GM12878 (cell line): ENCODE data around the gene ANAPC5. TPM values are rescaled to one million over a fixed set of nuclear protein-coding genes. Genes with fewer than 3 reads are reported as not detected.

ENCODE experiments used
- ATAC-seq: fragments of 200-7000 bp; cut with Tn5 transposase; 3 replicates; pipeline ENCODE4 v1.9.1; 2020; ENCODE audit warnings: mild to moderate bottlenecking, moderate library complexity
- BruUV-seq: library from RNA; stranded (reverse); fragments of 400-500 nt; replicated peaks from 2 replicates; lab custom pipeline; 2021; lab: Mats Ljungman, UMichigan
- CTCF ChIA-PET: fragments of 300-600 bp; sonication (Branson Sonifier 250); formaldehyde crosslinking; extraction: SDS; loops from one replicate; lab custom pipeline; 2021; ENCODE audit warnings: inconsistent platforms; lab: Yijun Ruan, JAX
- POLR2A ChIA-PET: fragments of 350-600 bp; formaldehyde crosslinking; extraction: SDS; loops from one replicate; lab custom pipeline; 2021; ENCODE audit warnings: inconsistent platforms; lab: Charles Lee
- RAD21 ChIA-PET: fragments of 300-600 bp; sonication (Branson Sonifier 250); formaldehyde crosslinking; loops from one replicate; lab custom pipeline; 2023; ENCODE audit warnings: antibody characterized with exemption; ENCODE audit not compliant: unreplicated experiment; lab: Charles Lee
- SMC1A ChIA-PET: fragments of 300-600 bp; sonication (Branson Sonifier 250); formaldehyde crosslinking; loops from one replicate; lab custom pipeline; 2023; ENCODE audit not compliant: unreplicated experiment, uncharacterized antibody; lab: Charles Lee
- DNase-seq: peaks from one replicate; pipeline ENCODE4 v3.0.0-alpha.2; 2011; ENCODE audit warnings: low read depth, low spot score
- FAIRE-seq: peaks from 3 replicates; lab custom pipeline; 2011; peaks lifted over from hg19 to GRCh38; lab: Jason Lieb, UNC
- H2AFZ ChIP-seq: 2 replicates; pipeline ENCODE4 v1.6.0; 2011; ENCODE audit warnings: low read depth, low read length, control low read depth; ENCODE audit not compliant: control insufficient read depth
- H3K27ac ChIP-seq: 2 replicates; pipeline ENCODE4 v1.5.1; 2011; ENCODE audit warnings: control low read depth; ENCODE audit not compliant: control insufficient read depth, insufficient read depth
- H3K27me3 ChIP-seq, 2 experiments: replicated peaks in 1 of 2; 2 replicates each; pipeline versions ENCODE4 v1.6.0 to v1.6.1; 2011; ENCODE audit warnings: low read length in 1 of 2; ENCODE audit not compliant: control insufficient read depth in 2 of 2, insufficient read depth in 2 of 2
- H3K36me3 ChIP-seq, 2 experiments: 2 replicates each; pipeline ENCODE4 v1.5.1; 2011; ENCODE audit warnings: low read length in 1 of 2; ENCODE audit not compliant: control insufficient read depth in 2 of 2, insufficient read depth in 2 of 2
- H3K4me1 ChIP-seq: 2 replicates; pipeline ENCODE4 v1.6.1; 2011; ENCODE audit warnings: mild to moderate bottlenecking, low read length, moderate library complexity, mixed read lengths; ENCODE audit not compliant: control insufficient read depth, insufficient read depth
- H3K4me2 ChIP-seq: 2 replicates; pipeline ENCODE4 v1.6.0; 2011; ENCODE audit warnings: control low read depth; ENCODE audit not compliant: control insufficient read depth, insufficient read depth
- H3K4me3 ChIP-seq: fragments of 200-600 bp; sonication (generic); 2 replicates; pipeline ENCODE4 v1.5.1; 2016
- H3K79me2 ChIP-seq: 2 replicates; pipeline ENCODE4 v1.6.0; 2011; ENCODE audit warnings: low read length; ENCODE audit not compliant: control insufficient read depth, insufficient read depth
- H3K9ac ChIP-seq: 2 replicates; pipeline ENCODE4 v1.8.0; 2011; ENCODE audit warnings: low read length, control low read depth, mixed read lengths; ENCODE audit not compliant: control insufficient read depth, insufficient read depth
- H3K9me3 ChIP-seq: replicated peaks from 3 replicates; pipeline ENCODE4 v1.5.1; 2011; ENCODE audit warnings: mild to moderate bottlenecking, low read length; ENCODE audit not compliant: control insufficient read depth, insufficient read depth
- H4K20me1 ChIP-seq: 2 replicates; pipeline ENCODE4 v1.6.0; 2011; ENCODE audit not compliant: control insufficient read depth, insufficient read depth
- GABPA ChIP-seq: IDR thresholded peaks from 2 replicates; pipeline ENCODE4 v1.6.1; 2014; ENCODE audit warnings: antibody characterized with exemption, low read depth, mild to moderate bottlenecking, inconsistent platforms
- KLF5 ChIP-seq: fragments of 450-650 bp; IDR thresholded peaks from 2 replicates; pipeline ENCODE4 v1.6.1; 2014; ENCODE audit warnings: mild to moderate bottlenecking; ENCODE audit not compliant: partially characterized antibody
- MEF2B ChIP-seq: fragments of 450-650 bp; IDR thresholded peaks from 2 replicates; pipeline ENCODE4 v1.6.1; 2018; ENCODE audit warnings: mild to moderate bottlenecking, moderate library complexity; ENCODE audit not compliant: partially characterized antibody, poor library complexity, severe bottlenecking
- MTA2 ChIP-seq: fragments of 450-650 bp; IDR thresholded peaks from 2 replicates; pipeline ENCODE4 v1.6.1; 2016; ENCODE audit warnings: low read depth, mild to moderate bottlenecking, moderate library complexity
- RAD21 ChIP-seq: IDR thresholded peaks from 2 replicates; pipeline ENCODE4 v1.6.1; 2011; ENCODE audit warnings: mild to moderate bottlenecking, low read depth, low read length, moderate library complexity; ENCODE audit not compliant: insufficient read depth
- RUNX3 ChIP-seq: IDR thresholded peaks from 2 replicates; pipeline ENCODE4 v1.6.1; 2012; ENCODE audit warnings: low read length, inconsistent platforms
- SMC3 ChIP-seq: IDR thresholded peaks from 2 replicates; pipeline ENCODE4 v1.6.1; 2011; ENCODE audit warnings: low read length, improper control_type of control experiment, borderline replicate concordance
- ZNF592 ChIP-seq: fragments of 450-650 bp; IDR thresholded peaks from 2 replicates; pipeline ENCODE4 v1.6.1; 2017; ENCODE audit warnings: mild to moderate bottlenecking, moderate library complexity
- ZSCAN29 ChIP-seq: fragments of 450-650 bp; IDR thresholded peaks from 2 replicates; pipeline ENCODE4 v1.6.1; 2017; ENCODE audit warnings: mild to moderate bottlenecking, moderate library complexity
- WGBS: methylation state at CpG from one replicate; pipeline ENCODE4 v1.1.6; 2016; ENCODE audit warnings: low lambda C conversion rate; ENCODE audit not compliant: insufficient replicate concordance, insufficient coverage; ENCODE audit errors: missing lambda C conversion rate; 5-methylcytosine and 5-hydroxymethylcytosine counted together
- in situ Hi-C: fragments of 300-500 bp; cut with MboI; formaldehyde crosslinking; loops from 9 replicates; pipeline ENCODE4 v1.14.3; 2018; ENCODE audit warnings: mixed read lengths
- intact Hi-C: fragments of 100-400 bp; cut with micrococcal nuclease; formaldehyde crosslinking; loops from one replicate; pipeline ENCODE4 v1.14.2; 2022; ENCODE audit not compliant: unreplicated experiment
- polyA plus RNA-seq, 11 experiments: library from polyadenylated mRNA; depleted of rRNA in 4 of 11; unstranded in 6 of 11; stranded (reverse) in 5 of 11; fragments of >200 nt; fragmentation: Nextera tagmentation in 4 of 11; fragmentation: Illumina TruSeq in 1 of 11; extraction: Ambion mirVana in 4 of 11; extraction: Trizol in 1 of 11; gene quantifications; 1 replicate in 1 of 11; 2 replicates in 10 of 11; pipeline versions ENCODE4 v1.2.1 to v1.2.3, GENCODE V29; 2011 to 2016; ENCODE audit warnings: inconsistent platforms in 2 of 11, missing spikeins in 2 of 11, low read depth in 1 of 11
- total RNA-seq, 4 experiments: library from RNA; depleted of rRNA in 3 of 4; stranded (reverse); fragments of >200 nt in 3 of 4; fragmentation: Illumina TruSeq in 1 of 4; extraction: Trizol in 1 of 4; gene quantifications; 2 replicates each; pipeline versions ENCODE4 v1.2.1 to v1.2.3, GENCODE V29; 2013 to 2021
- TF ChIP-seq, protein P1 (sequence below): fragments of 450-650 bp; IDR thresholded peaks from 2 replicates; pipeline ENCODE4 v1.6.1; 2016; ENCODE audit warnings: mild to moderate bottlenecking, moderate library complexity, borderline replicate concordance
- TF ChIP-seq, protein P2 (sequence below): IDR thresholded peaks from 2 replicates; pipeline ENCODE4 v1.6.1; 2011; ENCODE audit warnings: low read depth, low read length, improper control_type of control experiment, borderline replicate concordance

Gene ANAPC5
- total and polyA plus RNA-seq, 10 of the 15 experiments (the other 5 are each of a cell fraction or from before 2014, with no cell fraction given): 102 to 227 (median 166) TPM

DNA sequence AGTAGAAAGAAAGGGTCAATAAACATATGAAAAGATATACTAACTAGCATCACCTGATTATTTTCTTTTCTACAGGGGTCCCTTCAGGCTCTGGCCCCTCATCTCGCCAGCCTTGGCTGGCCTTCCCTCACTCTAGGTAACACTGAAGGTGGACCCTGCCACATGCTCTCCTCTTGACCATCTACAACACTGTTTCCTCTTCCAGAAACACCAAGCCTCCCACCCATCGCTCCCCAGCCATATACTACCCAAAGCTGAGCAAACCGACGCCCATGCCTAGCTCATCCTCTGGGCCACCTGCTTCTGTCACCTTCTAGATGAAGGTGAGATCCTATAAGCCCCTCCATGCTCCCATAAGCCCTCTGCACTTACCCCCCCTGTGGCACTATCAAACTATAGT, 14.8 kb downstream of the ANAPC5 start (continued):
- TF ChIP-seq, protein P1, sequence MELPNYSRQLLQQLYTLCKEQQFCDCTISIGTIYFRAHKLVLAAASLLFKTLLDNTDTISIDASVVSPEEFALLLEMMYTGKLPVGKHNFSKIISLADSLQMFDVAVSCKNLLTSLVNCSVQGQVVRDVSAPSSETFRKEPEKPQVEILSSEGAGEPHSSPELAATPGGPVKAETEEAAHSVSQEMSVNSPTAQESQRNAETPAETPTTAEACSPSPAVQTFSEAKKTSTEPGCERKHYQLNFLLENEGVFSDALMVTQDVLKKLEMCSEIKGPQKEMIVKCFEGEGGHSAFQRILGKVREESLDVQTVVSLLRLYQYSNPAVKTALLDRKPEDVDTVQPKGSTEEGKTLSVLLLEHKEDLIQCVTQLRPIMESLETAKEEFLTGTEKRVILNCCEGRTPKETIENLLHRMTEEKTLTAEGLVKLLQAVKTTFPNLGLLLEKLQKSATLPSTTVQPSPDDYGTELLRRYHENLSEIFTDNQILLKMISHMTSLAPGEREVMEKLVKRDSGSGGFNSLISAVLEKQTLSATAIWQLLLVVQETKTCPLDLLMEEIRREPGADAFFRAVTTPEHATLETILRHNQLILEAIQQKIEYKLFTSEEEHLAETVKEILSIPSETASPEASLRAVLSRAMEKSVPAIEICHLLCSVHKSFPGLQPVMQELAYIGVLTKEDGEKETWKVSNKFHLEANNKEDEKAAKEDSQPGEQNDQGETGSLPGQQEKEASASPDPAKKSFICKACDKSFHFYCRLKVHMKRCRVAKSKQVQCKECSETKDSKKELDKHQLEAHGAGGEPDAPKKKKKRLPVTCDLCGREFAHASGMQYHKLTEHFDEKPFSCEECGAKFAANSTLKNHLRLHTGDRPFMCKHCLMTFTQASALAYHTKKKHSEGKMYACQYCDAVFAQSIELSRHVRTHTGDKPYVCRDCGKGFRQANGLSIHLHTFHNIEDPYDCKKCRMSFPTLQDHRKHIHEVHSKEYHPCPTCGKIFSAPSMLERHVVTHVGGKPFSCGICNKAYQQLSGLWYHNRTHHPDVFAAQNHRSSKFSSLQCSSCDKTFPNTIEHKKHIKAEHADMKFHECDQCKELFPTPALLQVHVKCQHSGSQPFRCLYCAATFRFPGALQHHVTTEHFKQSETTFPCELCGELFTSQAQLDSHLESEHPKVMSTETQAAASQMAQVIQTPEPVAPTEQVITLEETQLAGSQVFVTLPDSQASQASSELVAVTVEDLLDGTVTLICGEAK: no peak
- TF ChIP-seq, protein P2, sequence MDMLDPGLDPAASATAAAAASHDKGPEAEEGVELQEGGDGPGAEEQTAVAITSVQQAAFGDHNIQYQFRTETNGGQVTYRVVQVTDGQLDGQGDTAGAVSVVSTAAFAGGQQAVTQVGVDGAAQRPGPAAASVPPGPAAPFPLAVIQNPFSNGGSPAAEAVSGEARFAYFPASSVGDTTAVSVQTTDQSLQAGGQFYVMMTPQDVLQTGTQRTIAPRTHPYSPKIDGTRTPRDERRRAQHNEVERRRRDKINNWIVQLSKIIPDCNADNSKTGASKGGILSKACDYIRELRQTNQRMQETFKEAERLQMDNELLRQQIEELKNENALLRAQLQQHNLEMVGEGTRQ: no peak

DNA sequence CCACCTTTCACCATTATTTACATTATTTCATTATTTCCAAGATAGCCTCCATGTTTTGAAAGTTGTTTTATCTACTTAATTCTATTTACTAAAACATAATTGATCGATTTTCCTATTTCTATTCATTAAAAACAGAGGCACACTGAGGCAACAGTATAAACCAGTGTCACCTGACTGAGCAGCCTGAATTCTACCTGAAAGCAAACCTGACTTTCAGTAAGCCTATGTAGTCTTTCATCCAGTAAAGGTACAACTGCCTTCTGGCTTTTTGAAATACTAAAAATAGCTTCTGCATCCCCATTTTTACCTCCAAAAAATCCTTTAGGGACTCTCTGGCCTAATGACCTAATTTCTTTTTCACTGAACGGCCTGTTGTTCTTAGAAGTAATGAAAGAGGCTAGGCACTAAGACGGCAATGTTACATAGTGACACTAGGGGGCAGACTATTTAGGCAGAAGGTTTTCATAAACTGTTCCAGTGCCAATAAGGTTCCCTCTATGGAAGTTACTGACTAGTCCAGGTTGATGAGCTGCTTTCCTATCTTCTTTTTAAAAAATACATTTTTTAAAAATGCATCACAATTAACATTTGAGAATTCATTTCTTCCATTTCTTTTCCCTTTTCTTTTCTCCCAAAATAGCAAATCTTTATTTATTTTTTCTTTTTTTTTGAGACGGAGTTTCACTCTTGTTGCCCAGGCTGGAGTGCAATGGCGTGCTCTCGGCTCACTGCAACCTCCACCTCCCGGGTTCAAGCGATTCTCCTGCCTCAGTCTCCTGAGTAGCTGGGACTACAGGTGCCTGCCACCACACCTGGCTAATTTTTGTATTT, 17.5 kb downstream of the ANAPC5 start:
- no peak overlapping the region for H3K4me3 ChIP-seq
- no peaks in the 10 kb centered on the region for H3K79me2 ChIP-seq
- intact Hi-C loops (loop anchor here (1.0 to 5.0 kb wide), 3 partner anchors 68 to 348 kb away; partner anchors contain the start of gene RNF34), in situ Hi-C loops (loop anchor here (25.0 kb wide), 1 partner anchor 103 kb away; no protein-coding TSS in a partner anchor)
- no peaks in the 10 kb centered on the region for H3K4me1 ChIP-seq
- H4K20me1 ChIP-seq: no peaks in the 10 kb centered on the region
- RAD21 ChIA-PET: interaction anchor here (0.7 to 2.7 kb wide), 6 partner anchors 10 to 352 kb away, joined by 3 to 21 read pairs (median 6); partner anchors contain the start of gene RNF34
- H3K36me3 ChIP-seq: peaks cover 11 to 28% of the 10 kb centered on the region in 2 experiments
- no peak overlapping the region for H3K4me2 ChIP-seq
- H3K9ac ChIP-seq: no peak overlapping the region
- H3K27ac ChIP-seq: no peak overlapping the region
- ATAC-seq: peak; percentile 95
- no peaks in the 10 kb centered on the region for H3K9me3 ChIP-seq
- no peaks in the 10 kb centered on the region for H3K27me3 ChIP-seq
- SMC1A ChIA-PET: interaction anchor here (0.5 to 5.2 kb wide), 17 partner anchors 11 to 334 kb away, joined by 3 to 31 read pairs (median 4); no protein-coding TSS in a partner anchor
- POLR2A ChIA-PET: interaction anchor here (1.0 to 1.4 kb wide), 2 partner anchors 65 to 66 kb away, joined by 3 read pairs; no protein-coding TSS in a partner anchor
- CTCF ChIA-PET: interaction anchor here (0.6 to 6.6 kb wide), 37 partner anchors 11 to 435 kb away, joined by 3 to 90 read pairs (median 6); partner anchors contain the start of genes ANAPC5 and RNF34
- DNase-seq: peak; percentile 26
- no TSS peak for BruUV-seq
- no peak overlapping the region for H2AFZ ChIP-seq
- FAIRE-seq: peak; percentile 96
- 63% methylated on average over 8 of the region's 8 CpGs for WGBS
- no peak for TF ChIP-seq ZNF592
- TF ChIP-seq ZSCAN29: no peak
- no peak for TF ChIP-seq MTA2
- TF ChIP-seq KLF5: no peak
- TF ChIP-seq GABPA: no peak
- TF ChIP-seq RAD21: peak; percentile 75
- no peak for TF ChIP-seq MEF2B
- peak; percentile 82 for TF ChIP-seq SMC3
- no peak for TF ChIP-seq RUNX3
